Ovary (tissue), 3 donors: Measurements from ENCODE around the gene COL23A1.

Source experiments
- POLR2A ChIP-seq: fragments of 450-650 bp; IDR thresholded peaks from one replicate; pipeline ENCODE4 v1.6.1; 2017; ENCODE audit warnings: antibody characterized with exemption, mild to moderate bottlenecking, moderate library complexity
- TF ChIP-seq, protein P1 (sequence below), 3 donors: fragments of 450-650 bp in 2 of 3; fragments of 200-600 bp in 1 of 3; IDR thresholded peaks; one replicate each; pipeline versions ENCODE4 v1.5.1 to v1.8.0; 2016 to 2022; ENCODE audit warnings: antibody characterized with exemption in 3 of 3, mild to moderate bottlenecking in 1 of 3
- donor health status: DM: no; HTN: no; CAD: no.

DNA sequence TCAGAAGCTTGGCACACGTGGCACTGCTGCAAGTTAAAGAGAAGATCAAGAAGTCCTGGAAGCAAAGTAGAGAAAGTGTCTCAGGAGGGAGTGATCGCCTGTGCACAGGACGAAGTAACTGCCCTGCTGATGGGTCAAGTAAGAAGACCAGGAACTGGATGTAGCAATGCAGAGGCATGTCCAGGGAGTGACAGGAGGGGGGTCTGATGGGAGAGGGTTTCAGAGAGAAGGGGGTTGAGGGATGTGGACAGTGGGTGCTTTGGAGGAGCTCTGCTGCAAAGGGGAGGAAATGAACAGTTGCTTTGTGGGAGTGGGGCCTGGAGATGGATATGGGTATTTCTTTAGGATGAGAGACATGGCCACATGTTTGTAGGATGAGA, 297.4 kb downstream of the COL23A1 start:
- TF ChIP-seq, protein P1, sequence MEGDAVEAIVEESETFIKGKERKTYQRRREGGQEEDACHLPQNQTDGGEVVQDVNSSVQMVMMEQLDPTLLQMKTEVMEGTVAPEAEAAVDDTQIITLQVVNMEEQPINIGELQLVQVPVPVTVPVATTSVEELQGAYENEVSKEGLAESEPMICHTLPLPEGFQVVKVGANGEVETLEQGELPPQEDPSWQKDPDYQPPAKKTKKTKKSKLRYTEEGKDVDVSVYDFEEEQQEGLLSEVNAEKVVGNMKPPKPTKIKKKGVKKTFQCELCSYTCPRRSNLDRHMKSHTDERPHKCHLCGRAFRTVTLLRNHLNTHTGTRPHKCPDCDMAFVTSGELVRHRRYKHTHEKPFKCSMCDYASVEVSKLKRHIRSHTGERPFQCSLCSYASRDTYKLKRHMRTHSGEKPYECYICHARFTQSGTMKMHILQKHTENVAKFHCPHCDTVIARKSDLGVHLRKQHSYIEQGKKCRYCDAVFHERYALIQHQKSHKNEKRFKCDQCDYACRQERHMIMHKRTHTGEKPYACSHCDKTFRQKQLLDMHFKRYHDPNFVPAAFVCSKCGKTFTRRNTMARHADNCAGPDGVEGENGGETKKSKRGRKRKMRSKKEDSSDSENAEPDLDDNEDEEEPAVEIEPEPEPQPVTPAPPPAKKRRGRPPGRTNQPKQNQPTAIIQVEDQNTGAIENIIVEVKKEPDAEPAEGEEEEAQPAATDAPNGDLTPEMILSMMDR (IDR thresholded peaks at IDR 0.05), result no peak
- TF ChIP-seq POLR2A, result no peak
